H1 (cell line): ENCODE results near the gene LRRC4C. TPM values are rescaled to one million over a fixed set of nuclear protein-coding genes. Genes with fewer than 3 reads are reported as not detected.

ENCODE experiments used
- CTCF ChIA-PET: fragments of 300-600 bp; sonication (Branson Sonifier 250); formaldehyde crosslinking; loops from one replicate; lab custom pipeline; 2021; ENCODE audit not compliant: partially characterized antibody; lab: Charles Lee
- POLR2A ChIA-PET: fragments of 300-600 bp; sonication (Branson Sonifier 250); formaldehyde crosslinking; loops from one replicate; lab custom pipeline; 2021; ENCODE audit warnings: inconsistent platforms; ENCODE audit not compliant: partially characterized antibody; lab: Charles Lee
- DNase-seq, 2 experiments: peaks; one replicate each; pipeline versions ENCODE4 v3.0.0 to v3.0.0-alpha.2; 2010 to 2022; ENCODE audit warnings: low spot score in 2 of 2, low read depth in 1 of 2, mixed read lengths in 1 of 2
- FAIRE-seq: peaks from 2 replicates; lab custom pipeline; 2011; peaks lifted over from hg19 to GRCh38; lab: Jason Lieb, UNC
- H2AFZ ChIP-seq: 2 replicates; pipeline ENCODE4 v1.8.1; 2012; ENCODE audit warnings: low read length, inconsistent platforms
- H2AK5ac ChIP-seq: 2 replicates; pipeline ENCODE4 v1.6.1; 2013; ENCODE audit warnings: low read depth, low read length
- H2BK120ac ChIP-seq: replicated peaks from 2 replicates; pipeline ENCODE3; 2013; ENCODE audit warnings: low read depth, low read length, inconsistent platforms
- H2BK12ac ChIP-seq: 2 replicates; pipeline ENCODE4 v1.6.1; 2013; ENCODE audit warnings: low read depth, low read length
- H2BK15ac ChIP-seq: 2 replicates; pipeline ENCODE4 v1.6.1; 2013; ENCODE audit warnings: low read length
- H2BK20ac ChIP-seq: 2 replicates; pipeline ENCODE4 v1.6.1; 2013; ENCODE audit warnings: low read length
- H2BK5ac ChIP-seq: 2 replicates; pipeline ENCODE4 v1.6.1; 2013; ENCODE audit warnings: low read depth, low read length
- H3K14ac ChIP-seq: 2 replicates; pipeline ENCODE4 v1.6.1; 2013; ENCODE audit warnings: inconsistent platforms; ENCODE audit not compliant: insufficient read length
- H3K18ac ChIP-seq: 2 replicates; pipeline ENCODE4 v1.6.1; 2013; ENCODE audit warnings: low read length; ENCODE audit errors: extremely low read depth
- H3K23ac ChIP-seq: 2 replicates; pipeline ENCODE4 v1.6.1; 2013; ENCODE audit warnings: inconsistent platforms; ENCODE audit not compliant: insufficient read length
- H3K23me2 ChIP-seq: 2 replicates; pipeline ENCODE4 v1.6.1; 2013; ENCODE audit warnings: low read depth, low read length
- H3K27ac ChIP-seq: 2 replicates; pipeline ENCODE4 v1.6.1; 2011; ENCODE audit warnings: low read depth, low read length, inconsistent platforms
- H3K27me3 ChIP-seq, 4 experiments: replicated peaks in 1 of 4; 1 replicate in 1 of 4; 2 replicates in 3 of 4; pipeline versions ENCODE4 v1.6.1 to v1.8.1; 2011 to 2013; ENCODE audit warnings: low read length in 3 of 4, mild to moderate bottlenecking in 3 of 4, inconsistent platforms in 2 of 4, mixed read lengths in 2 of 4, moderate library complexity in 1 of 4; ENCODE audit not compliant: control insufficient read depth in 3 of 4, insufficient read depth in 3 of 4; ENCODE audit errors: extremely low read depth in 1 of 4
- H3K36me3 ChIP-seq, 4 experiments: 2 replicates each; pipeline versions ENCODE4 v1.6.1 to v1.8.1; 2011 to 2013; ENCODE audit warnings: mild to moderate bottlenecking in 4 of 4, low read length in 3 of 4, moderate library complexity in 2 of 4, control low read depth in 1 of 4, inconsistent platforms in 1 of 4; ENCODE audit not compliant: insufficient read depth in 4 of 4, control insufficient read depth in 2 of 4
- H3K4ac ChIP-seq: replicated peaks from 2 replicates; pipeline ENCODE3; 2013; ENCODE audit warnings: low read length, low read depth, mixed read lengths, inconsistent platforms; ENCODE audit not compliant: insufficient read length
- H3K4me1 ChIP-seq, 4 experiments: replicated peaks in 1 of 4; 1 replicate in 1 of 4; 2 replicates in 3 of 4; pipeline versions ENCODE4 v1.6.1 to v1.8.1; 2011 to 2013; ENCODE audit warnings: low read length in 3 of 4, inconsistent platforms in 2 of 4, mixed read lengths in 1 of 4; ENCODE audit not compliant: insufficient read depth in 4 of 4, control insufficient read depth in 3 of 4
- H3K4me2 ChIP-seq, 2 experiments: 2 replicates each; pipeline versions ENCODE4 v1.6.1 to v1.8.1; 2011 to 2013; ENCODE audit warnings: low read depth in 2 of 2, low read length in 2 of 2, control low read depth in 1 of 2, inconsistent platforms in 1 of 2, mild to moderate bottlenecking in 1 of 2; ENCODE audit not compliant: insufficient read depth in 1 of 2
- H3K4me3 ChIP-seq, 4 experiments: fragments of 200-600, 300-600 bp in 1 of 4; sonication (generic), shearing (Covaris generic), sonication (Bioruptor Twin) in 1 of 4; 2 replicates each; pipeline versions ENCODE4 v1.5.1 to v1.8.1; 2011 to 2016; ENCODE audit warnings: low read length in 4 of 4, low read depth in 3 of 4, control low read depth in 2 of 4, inconsistent platforms in 2 of 4, mild to moderate bottlenecking in 2 of 4, mixed read lengths in 1 of 4, moderate library complexity in 1 of 4; ENCODE audit not compliant: insufficient read depth in 2 of 4; ENCODE audit errors: extremely low read depth in 1 of 4
- H3K56ac ChIP-seq: replicated peaks from 2 replicates; pipeline ENCODE3; 2013; ENCODE audit warnings: low read depth, mild to moderate bottlenecking, mixed read lengths, low read length, inconsistent platforms; ENCODE audit not compliant: insufficient read length
- H3K79me1 ChIP-seq: 2 replicates; pipeline ENCODE4 v1.6.1; 2013; ENCODE audit warnings: low read depth, low read length, control low read depth
- H3K79me2 ChIP-seq, 2 experiments: 2 replicates each; pipeline versions ENCODE4 v1.6.1 to v1.8.1; 2012 to 2013; ENCODE audit warnings: low read length in 2 of 2, mild to moderate bottlenecking in 2 of 2, inconsistent platforms in 1 of 2; ENCODE audit not compliant: insufficient read depth in 2 of 2, control insufficient read depth in 1 of 2
- H3K9ac ChIP-seq, 4 experiments: replicated peaks in 1 of 4; 1 replicate in 1 of 4; 2 replicates in 3 of 4; pipeline versions ENCODE4 v1.6.1 to v1.8.1; 2011 to 2013; ENCODE audit warnings: low read depth in 3 of 4, low read length in 3 of 4, control low read depth in 2 of 4, mild to moderate bottlenecking in 2 of 4, moderate library complexity in 2 of 4, inconsistent platforms in 1 of 4; ENCODE audit errors: extremely low read depth in 1 of 4
- H3K9me3 ChIP-seq, 2 experiments: 2 replicates each; pipeline versions ENCODE4 v1.6.1 to v1.8.1; 2012 to 2013; ENCODE audit warnings: mild to moderate bottlenecking in 2 of 2, moderate library complexity in 2 of 2, control low read depth in 1 of 2, inconsistent platforms in 1 of 2, low read depth in 1 of 2, low read length in 1 of 2, mixed read lengths in 1 of 2; ENCODE audit not compliant: insufficient read depth in 2 of 2
- H4K20me1 ChIP-seq, 2 experiments: replicated peaks in 1 of 2; 2 replicates each; pipeline versions ENCODE3 to v1.8.1; 2011 to 2013; ENCODE audit warnings: inconsistent platforms in 2 of 2, low read length in 2 of 2, mild to moderate bottlenecking in 1 of 2; ENCODE audit not compliant: insufficient read depth in 2 of 2, control insufficient read depth in 1 of 2
- H4K5ac ChIP-seq: 2 replicates; pipeline ENCODE4 v1.6.1; 2013; ENCODE audit warnings: low read length, low read depth, mixed read lengths, inconsistent platforms; ENCODE audit not compliant: insufficient read length
- H4K8ac ChIP-seq: 2 replicates; pipeline ENCODE4 v1.8.0; 2013; ENCODE audit warnings: mild to moderate bottlenecking, moderate library complexity, low read length, inconsistent platforms; ENCODE audit not compliant: insufficient read depth; ENCODE audit errors: extremely low read depth
- H4K91ac ChIP-seq: replicated peaks from 2 replicates; pipeline ENCODE3; 2013; ENCODE audit warnings: low read length, mixed read lengths, inconsistent platforms; ENCODE audit not compliant: insufficient read length
- KDM1A ChIP-seq: fragments of 200-600, 300-600 bp; sonication (generic); IDR thresholded peaks from 2 replicates; pipeline ENCODE4 v1.7.1; 2016; ENCODE audit warnings: mild to moderate bottlenecking, low read length, borderline replicate concordance
- KDM4A ChIP-seq: IDR thresholded peaks from one replicate; pipeline ENCODE4 v1.7.1; 2012; ENCODE audit warnings: low read depth, mild to moderate bottlenecking, moderate library complexity, low read length, inconsistent platforms; ENCODE audit not compliant: severe bottlenecking
- POU5F1 ChIP-seq: IDR thresholded peaks from 2 replicates; pipeline ENCODE4 v1.6.1; 2011; ENCODE audit warnings: low read depth, mild to moderate bottlenecking, low read length, moderate library complexity
- SAP30 ChIP-seq: fragments of 300-600 bp; sonication (generic); IDR thresholded peaks from 2 replicates; pipeline ENCODE4 v1.7.1; 2012; ENCODE audit warnings: low read length, moderate library complexity, mild to moderate bottlenecking, inconsistent platforms; ENCODE audit not compliant: insufficient read depth, insufficient replicate concordance
- WGBS, 2 experiments: shearing (Covaris generic) in 1 of 2; methylation state at CpG; one replicate each; pipeline versions ENCODE4 v1.1.6 to v1.1.7; 2013 to 2015; ENCODE audit warnings: low lambda C conversion rate in 2 of 2, mixed read lengths in 2 of 2, inconsistent platforms in 1 of 2, low coverage in 1 of 2, missing lambda C conversion rate in 1 of 2; ENCODE audit not compliant: insufficient replicate concordance in 2 of 2, insufficient coverage in 1 of 2, insufficient read length in 1 of 2; ENCODE audit errors: extremely low coverage in 1 of 2, missing lambda C conversion rate in 1 of 2; 5-methylcytosine and 5-hydroxymethylcytosine counted together
- polyA plus RNA-seq, 7 experiments: library from polyadenylated mRNA; depleted of rRNA in 3 of 7; stranded (reverse) in 5 of 7; unstranded in 2 of 7; fragments of >200 nt in 5 of 7; fragments of 200-250 nt in 2 of 7; gene quantifications; 1 replicate in 5 of 7; 2 replicates in 1 of 7; 4 replicates in 1 of 7; pipeline versions ENCODE4 v1.2.1 to v1.2.3, GENCODE V29; 2011 to 2013; ENCODE audit warnings: missing spikeins in 2 of 7, mixed read lengths in 2 of 7
- total RNA-seq: library from RNA; stranded (reverse); fragmentation: NEBNext Ultra II Directional; extraction: Animal tissue kit (Norgen Biotek cat#: 25700); gene quantifications from 2 replicates; pipeline ENCODE4 v1.2.1, GENCODE V29; 2021

Gene LRRC4C
- total and polyA plus RNA-seq, 2 of the 8 experiments (the other 6 are each of a cell fraction or from before 2014, with no cell fraction given): 0.23 to 2.2 TPM

DNA sequence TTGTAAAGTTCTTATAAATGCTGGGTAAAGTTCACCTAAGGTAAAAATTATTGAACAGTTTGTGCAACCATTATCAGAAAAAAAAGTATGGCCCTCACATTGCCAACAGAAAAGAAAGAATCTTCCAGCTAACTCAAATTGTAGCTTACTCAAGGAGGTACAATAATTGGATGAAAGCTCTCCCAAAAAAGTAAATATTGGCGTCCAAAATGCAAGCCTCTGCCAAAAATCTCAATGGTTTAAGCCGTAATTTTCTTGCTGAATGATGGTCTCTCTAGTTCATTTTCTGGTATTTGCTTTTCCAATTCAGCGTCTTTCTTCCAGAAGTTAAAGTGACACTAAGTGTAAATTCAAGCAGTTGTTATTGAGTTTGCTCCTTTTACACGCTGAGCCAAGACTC is 727.3 kb downstream of the LRRC4C start:
- Histone ChIP-seq H2BK5ac (no peak overlapping the region), H4K8ac (no peak overlapping the region), H3K18ac (no peak overlapping the region), H3K14ac (no peak overlapping the region), H2BK120ac (no peak overlapping the region), H2BK15ac (no peak overlapping the region), H3K4me3 (no peak overlapping the region), H4K5ac (no peak overlapping the region), H2AK5ac (no peak overlapping the region), H2BK12ac (no peak overlapping the region), H3K27me3 (no peaks in the 10 kb centered on the region), H4K91ac (no peak overlapping the region), H3K56ac (no peak overlapping the region), H3K27ac (no peak overlapping the region), H3K23me2 (no peaks in the 10 kb centered on the region), H2BK20ac (no peak overlapping the region), H3K36me3 (no peaks in the 10 kb centered on the region), H3K4me1 (no peaks in the 10 kb centered on the region), H3K79me2 (no peaks in the 10 kb centered on the region)
- WGBS, 2 experiments: 93% methylated on average over 4 of the region's 4 CpGs; no CpG with 5 or more reads in 1 of the 2 experiments
- ChIA-PET POLR2A (no interaction called here), CTCF (interaction anchor here (0.6 to 2.4 kb wide), 3 partner anchors 9 to 61 kb away, joined by 3 to 8 read pairs (median 3); no protein-coding TSS in a partner anchor)
- no peak for FAIRE-seq
- TF ChIP-seq POU5F1: no peak
- no peak for TF ChIP-seq KDM1A
- TF ChIP-seq KDM4A: no peak
- no peak for TF ChIP-seq SAP30
- TF ChIP-seq, all 59 proteins: peak for 0
- no peak overlapping the region for H3K4me2 ChIP-seq
- H3K79me1 ChIP-seq: no peaks in the 10 kb centered on the region
- H3K23ac ChIP-seq: no peak overlapping the region
- DNase-seq: no peak
- H4K20me1 ChIP-seq: no peaks in the 10 kb centered on the region
- H2AFZ ChIP-seq: no peak overlapping the region
- H3K9me3 ChIP-seq: no peaks in the 10 kb centered on the region
- no peak overlapping the region for H3K4ac ChIP-seq
- no peak overlapping the region for H3K9ac ChIP-seq
